Measurements from ENCODE around the gene TBC1D32.
"Not testable (repeated sequence)": the region's sequence is repeated elsewhere in the genome, so short reads cannot be mapped to it uniquely, and the experiment has no call there.

TBC1D32 gene

GRCh38 chr6:121205569-121205968 is 128.7 kb downstream of the TBC1D32 start:
- DNase-seq: no peak

- DNase-seq: no peak
These were observed 133.2 kb downstream of the TBC1D32 start for GRCh38 chr6:121201105-121201504.

- not testable (repeated sequence) for DNase-seq
These were observed 138.2 kb downstream of the TBC1D32 start for GRCh38 chr6:121196042-121196441.

GRCh38 chr6:121190122-121190521 is 144.2 kb downstream of the TBC1D32 start:
- DNase-seq: no peak

GRCh38 chr6:121188356-121188755 is 145.9 kb downstream of the TBC1D32 start:
- DNase-seq: no peak

- no peak for DNase-seq
These were observed 146.5 kb downstream of the TBC1D32 start for GRCh38 chr6:121187833-121188200.

GRCh38 chr6:121187200-121187832 is 147.0 kb downstream of the TBC1D32 start:
- DNase-seq: no peak

- no peak for DNase-seq
These were observed 150.5 kb downstream of the TBC1D32 start for GRCh38 chr6:121183742-121184141.

GRCh38 chr6:121175827-121176226 is 158.5 kb downstream of the TBC1D32 start:
- DNase-seq: no peak

- not testable (repeated sequence) for DNase-seq
These were observed 161.8 kb downstream of the TBC1D32 start for GRCh38 chr6:121172451-121172850.

- no peak for DNase-seq
These were observed 162.4 kb downstream of the TBC1D32 start for GRCh38 chr6:121171879-121172278.

GRCh38 chr6:121161886-121162285 is 172.4 kb downstream of the TBC1D32 start:
- DNase-seq: no peak

GRCh38 chr6:121160276-121160675 is 174.0 kb downstream of the TBC1D32 start:
- DNase-seq: no peak

GRCh38 chr6:121158891-121159290 is 175.4 kb downstream of the TBC1D32 start:
- no peak for DNase-seq

- no peak for DNase-seq
These were observed 175.8 kb downstream of the TBC1D32 start for GRCh38 chr6:121158438-121158837.

- no peak for DNase-seq
These were observed 176.4 kb downstream of the TBC1D32 start for GRCh38 chr6:121157906-121158305.

GRCh38 chr6:121143476-121143875 is 190.8 kb downstream of the TBC1D32 start:
- DNase-seq: no peak

GRCh38 chr6:121142093-121142492 is 192.2 kb downstream of the TBC1D32 start:
- DNase-seq: no peak

- no peak for DNase-seq
These were observed 198.9 kb downstream of the TBC1D32 start for GRCh38 chr6:121135425-121135824.

GRCh38 chr6:121134922-121135321 is 199.4 kb downstream of the TBC1D32 start:
- DNase-seq: no peak

GRCh38 chr6:121124600-121124999 is 209.7 kb downstream of the TBC1D32 start:
- no peak for DNase-seq

GRCh38 chr6:121112356-121112755 is 221.9 kb downstream of the TBC1D32 start:
- no peak for DNase-seq

GRCh38 chr6:121110733-121111132 is 223.5 kb downstream of the TBC1D32 start:
- DNase-seq: no peak

- no peak for DNase-seq
These were observed 227.3 kb downstream of the TBC1D32 start for GRCh38 chr6:121106962-121107361.

- DNase-seq: no peak
These were observed 228.8 kb downstream of the TBC1D32 start for GRCh38 chr6:121105461-121105860.

Measured in SHP77 (cell line).